Thyroid gland (tissue), 4 donors: Measurements from ENCODE around the gene C2CD2. TPM values are rescaled to one million over a fixed set of nuclear protein-coding genes. Genes with fewer than 3 reads are reported as not detected.

Experiments
- DNase-seq, 2 donors: peaks; one replicate each; pipeline ENCODE4 v3.0.0-alpha.2; 2019
- H3K27ac ChIP-seq, 3 donors: fragments of 200-600 bp; sonication (generic); 1 replicate in 2 of 3; 2 replicates in 1 of 3; pipeline ENCODE4 v1.5.1; 2016 to 2019; ENCODE audit warnings: mild to moderate bottlenecking in 1 of 3, moderate library complexity in 1 of 3
- H3K27me3 ChIP-seq: fragments of 200-600 bp; sonication (generic); one replicate; pipeline ENCODE4 v1.5.1; 2019
- H3K36me3 ChIP-seq, 2 donors: fragments of 200-600 bp; sonication (generic); one replicate each; pipeline ENCODE4 v1.5.1; 2016 to 2019
- H3K4me1 ChIP-seq, 2 donors: fragments of 200-600 bp; sonication (generic); one replicate each; pipeline ENCODE4 v1.5.1; 2017 to 2019
- H3K4me3 ChIP-seq, 3 donors: fragments of 200-600 bp; sonication (generic); replicated peaks in 1 of 3; 1 replicate in 2 of 3; 2 replicates in 1 of 3; pipeline ENCODE4 v1.5.1; 2016; ENCODE audit warnings: mild to moderate bottlenecking in 1 of 3
- H3K9me3 ChIP-seq: fragments of 200-600 bp; sonication (generic); one replicate; pipeline ENCODE4 v1.5.1; 2017
- CTCF ChIP-seq, 6 experiments: fragments of 200-600 bp in 3 of 6; fragments of 450-650 bp in 3 of 6; sonication (generic) in 3 of 6; IDR thresholded peaks; one replicate each; pipeline ENCODE4 v1.5.1; 2016 to 2019; ENCODE audit warnings: antibody characterized with exemption in 6 of 6, mild to moderate bottlenecking in 2 of 6, inconsistent platforms in 1 of 6, moderate library complexity in 1 of 6
- POLR2A ChIP-seq, 2 donors: fragments of 450-650 bp; IDR thresholded peaks; one replicate each; pipeline ENCODE4 v1.6.1; 2017; ENCODE audit warnings: antibody characterized with exemption in 2 of 2, mild to moderate bottlenecking in 2 of 2, moderate library complexity in 1 of 2
- WGBS, 2 donors: methylation state at CpG; one replicate each; pipeline ENCODE4 v1.1.5; 2017; 5-methylcytosine and 5-hydroxymethylcytosine counted together
- intact Hi-C: fragments of 100-400 bp; cut with DNase I; formaldehyde crosslinking; loops from one replicate; pipeline ENCODE4 v1.15.1; 2023
- total RNA-seq, 4 donors: library from RNA; depleted of rRNA; stranded (reverse); fragments of >200 nt; gene quantifications; one replicate each; pipeline ENCODE4 v1.2.3, GENCODE V29; 2016

The C2CD2 gene
- total RNA-seq, 4 donors from 2014 or later: 12.7 to 22.7 (median 20.0) TPM

- intact Hi-C loops: no loop called here
- DNase-seq: no peak
- Histone ChIP-seq H3K9me3 (no peaks in the 10 kb centered on the region), H3K4me3 (no peak overlapping the region), H3K36me3 (no peaks in the 10 kb centered on the region), H3K27me3 (no peaks in the 10 kb centered on the region), H3K4me1 (no peaks in the 10 kb centered on the region), H3K27ac (no peak overlapping the region)
- WGBS, 2 donors: 84 to 85% methylated on average over 10 to 11 of the region's 11 CpGs
- TF ChIP-seq CTCF (IDR thresholded peaks at IDR 0.05) (no peak), POLR2A (IDR thresholded peaks at IDR 0.05) (no peak)
These were observed 12.4 kb upstream of the C2CD2 start for GRCh38 chr21:41966041-41966833.

GRCh38 chr21:41965461-41966013 is 11.7 kb upstream of the C2CD2 start:
- no peaks in the 10 kb centered on the region for H3K27me3 ChIP-seq
- no peak overlapping the region for H3K4me3 ChIP-seq
- TF ChIP-seq CTCF (IDR thresholded peaks at IDR 0.05) (no peak), POLR2A (IDR thresholded peaks at IDR 0.05) (no peak)
- H3K9me3 ChIP-seq: no peaks in the 10 kb centered on the region
- no peak for DNase-seq
- H3K4me1 ChIP-seq: no peaks in the 10 kb centered on the region
- intact Hi-C loops: no loop called here
- H3K27ac ChIP-seq: no peak overlapping the region
- 92 to 93% methylated on average over 10 of the region's 10 CpGs for WGBS, 2 donors
- H3K36me3 ChIP-seq: no peaks in the 10 kb centered on the region

GRCh38 chr21:41965045-41965444 is 11.2 kb upstream of the C2CD2 start:
- 68 to 76% methylated on average over 5 of the region's 5 CpGs for WGBS, 2 donors
- Histone ChIP-seq H3K27me3 (no peaks in the 10 kb centered on the region), H3K9me3 (no peaks in the 10 kb centered on the region), H3K27ac (no peak overlapping the region), H3K4me1 (no peaks in the 10 kb centered on the region), H3K36me3 (no peaks in the 10 kb centered on the region), H3K4me3 (no peak overlapping the region)
- TF ChIP-seq POLR2A (IDR thresholded peaks at IDR 0.05) (no peak), CTCF (IDR thresholded peaks at IDR 0.05) (no peak)
- intact Hi-C loops: no loop called here
- no peak for DNase-seq

- no peak for TF ChIP-seq CTCF (IDR thresholded peaks at IDR 0.05)
- Histone ChIP-seq H3K36me3 (no peaks in the 10 kb centered on the region), H3K4me1 (no peaks in the 10 kb centered on the region), H3K27ac (no peak overlapping the region), H3K27me3 (no peaks in the 10 kb centered on the region), H3K4me3 (no peak overlapping the region), H3K9me3 (no peaks in the 10 kb centered on the region)
- WGBS, 2 donors: 68 to 75% methylated on average over 7 to 8 of the region's 8 CpGs
- intact Hi-C loops: no loop called here
- no peak for DNase-seq
These were observed 10.4 kb upstream of the C2CD2 start for GRCh38 chr21:41964171-41964570.

- intact Hi-C loops: no loop called here
- no peak for DNase-seq
- peaks cover 0 to 9% of the 10 kb centered on the region in 2 donors for H3K4me1 ChIP-seq
- WGBS, 2 donors: 91 to 96% methylated on average over 11 of the region's 11 CpGs
- no peaks in the 10 kb centered on the region for H3K9me3 ChIP-seq
- H3K36me3 ChIP-seq: no peaks in the 10 kb centered on the region
- H3K27me3 ChIP-seq: no peaks in the 10 kb centered on the region
- TF ChIP-seq CTCF (IDR thresholded peaks at IDR 0.05) (no peak), POLR2A (IDR thresholded peaks at IDR 0.05) (no peak)
- H3K27ac ChIP-seq: no peak overlapping the region
- no peak overlapping the region for H3K4me3 ChIP-seq
These were observed 8.7 kb upstream of the C2CD2 start for GRCh38 chr21:41962425-41962966.
